ENCODE measurements around the gene UGT2B7.
"Not testable (repeated sequence)": the region's sequence is repeated elsewhere in the genome, so short reads cannot be mapped to it uniquely, and the experiment has no call there.

UGT2B7 gene

DNA sequence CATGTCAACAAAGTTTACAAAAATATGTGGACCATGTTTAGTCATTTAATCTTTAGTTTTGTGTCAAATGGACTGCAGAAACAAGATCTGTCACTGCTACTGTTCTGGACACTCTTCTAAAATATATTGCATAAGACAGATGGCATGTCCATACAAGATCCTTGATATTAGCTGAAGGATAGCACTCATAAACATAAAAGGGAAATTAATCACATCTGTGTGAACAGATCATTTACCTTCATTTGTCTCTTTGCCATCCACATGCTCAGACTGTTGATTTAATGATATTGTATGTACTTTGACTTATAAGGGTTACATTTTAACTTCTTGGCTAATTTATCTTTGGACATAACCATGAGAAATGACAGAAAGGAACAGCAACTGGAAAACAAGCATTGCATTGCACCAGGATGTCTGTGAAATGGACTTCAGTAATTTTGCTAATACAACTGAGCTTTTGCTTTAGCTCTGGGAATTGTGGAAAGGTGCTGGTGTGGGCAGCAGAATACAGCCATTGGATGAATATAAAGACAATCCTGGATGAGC lies at the start of gene UGT2B7:
Gene UGT2B7, plus strand, starts transcription at position 364 of the 546 bp plus-strand sequence. Its CDS starts 47 bp downstream, at position 411.
- no peak for DNase-seq

DNA sequence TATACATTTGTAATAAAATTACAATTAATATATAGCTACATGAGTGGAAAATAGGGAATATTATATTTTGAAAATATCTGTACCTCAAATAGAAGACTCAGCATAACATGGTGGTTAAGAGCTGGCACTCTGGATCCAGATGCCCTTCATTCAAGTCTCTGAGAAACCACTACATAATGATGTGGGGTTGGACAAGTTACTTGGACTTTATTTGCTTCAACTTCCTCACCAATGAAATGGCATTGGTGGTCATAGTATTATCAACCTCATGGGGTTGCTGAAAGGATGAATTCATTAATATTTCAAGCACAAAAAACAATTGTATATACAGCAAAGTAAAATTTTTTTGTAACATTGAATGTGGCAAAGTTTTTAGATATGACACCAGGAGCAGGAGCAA lies 46.4 kb upstream of the UGT2B7 start:
- DNase-seq = no peak

DNA sequence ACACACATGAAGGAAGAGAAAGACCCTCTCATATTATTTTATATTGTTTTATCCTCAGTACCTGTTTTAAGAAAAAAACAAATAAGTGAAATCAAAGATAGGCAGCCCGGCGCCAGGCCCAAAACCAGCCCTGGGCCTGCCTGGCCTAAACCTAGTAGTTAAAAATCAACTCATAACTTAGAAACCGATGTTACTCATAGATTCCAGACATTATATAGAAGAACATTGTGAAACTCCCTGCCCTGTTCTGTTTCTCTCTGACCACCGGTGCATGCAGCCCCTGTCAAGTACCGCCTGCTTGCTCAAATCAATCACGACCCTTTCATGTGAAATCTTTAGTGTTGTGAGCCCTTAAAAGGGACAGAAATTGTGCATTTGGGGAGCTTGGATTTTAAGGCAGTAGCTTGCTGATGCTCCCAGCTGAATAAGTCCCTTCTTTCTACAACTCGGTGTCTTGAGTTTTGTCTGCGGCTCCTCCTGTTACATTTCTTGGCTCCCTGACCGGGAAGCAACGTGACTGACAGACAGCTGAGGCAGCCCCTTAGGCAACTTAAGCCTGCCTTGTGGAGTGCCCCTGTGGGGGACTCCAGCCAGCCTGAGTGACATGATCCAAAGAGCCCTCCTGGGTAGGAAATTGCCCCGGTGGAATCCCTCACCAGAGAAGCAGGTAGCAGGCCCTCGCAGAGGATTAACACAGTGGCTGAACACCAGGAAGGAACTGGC lies 45.3 kb upstream of the UGT2B7 start:
- not testable (repeated sequence) for DNase-seq

DNA sequence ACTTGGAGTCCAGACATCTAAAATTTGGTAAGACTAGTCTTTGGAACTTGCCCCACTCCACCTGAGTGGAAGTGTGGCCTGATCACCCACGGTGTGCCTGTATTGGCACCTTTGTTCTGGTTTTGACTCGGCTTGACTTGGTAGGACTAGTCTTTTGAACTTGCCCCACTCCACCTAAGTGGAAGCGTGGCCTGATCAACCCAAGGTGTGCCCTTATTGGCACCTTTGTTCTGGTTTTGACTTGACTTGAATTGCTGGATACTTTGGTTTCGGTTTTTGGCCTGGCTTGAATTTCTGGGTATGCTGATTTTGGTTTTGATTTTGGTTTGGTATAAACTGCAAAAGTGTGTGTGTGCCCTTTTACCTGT lies 44.7 kb upstream of the UGT2B7 start:
- DNase-seq = no peak

DNA sequence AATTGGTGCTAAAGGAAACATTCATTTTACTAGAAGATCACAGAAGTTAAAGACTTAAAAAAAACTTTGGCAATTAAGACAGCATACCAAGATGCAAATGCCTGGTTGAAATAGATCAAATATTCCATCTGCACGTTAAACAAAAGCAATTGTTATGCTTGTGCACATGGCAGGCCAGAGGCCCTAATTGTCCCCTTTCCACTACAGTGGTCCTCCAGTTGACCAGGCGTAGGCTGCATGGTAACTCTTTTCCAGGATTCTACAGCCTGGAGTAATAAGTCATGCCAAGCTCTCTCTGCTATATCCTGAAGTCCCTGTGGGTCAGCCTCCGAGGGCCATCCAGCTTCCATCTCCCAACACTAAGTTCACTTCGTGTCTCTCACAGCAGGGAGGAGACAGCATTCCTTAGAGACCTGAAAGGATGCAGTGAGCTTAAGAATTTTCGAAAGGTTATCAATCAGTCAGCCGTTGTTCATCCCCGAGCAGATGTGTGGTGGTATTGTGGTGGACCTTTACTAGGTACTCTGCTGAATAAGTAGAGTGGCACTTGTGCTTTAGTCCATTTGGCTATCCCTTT lies 42.9 kb upstream of the UGT2B7 start:
- not testable (repeated sequence) for DNase-seq

DNA sequence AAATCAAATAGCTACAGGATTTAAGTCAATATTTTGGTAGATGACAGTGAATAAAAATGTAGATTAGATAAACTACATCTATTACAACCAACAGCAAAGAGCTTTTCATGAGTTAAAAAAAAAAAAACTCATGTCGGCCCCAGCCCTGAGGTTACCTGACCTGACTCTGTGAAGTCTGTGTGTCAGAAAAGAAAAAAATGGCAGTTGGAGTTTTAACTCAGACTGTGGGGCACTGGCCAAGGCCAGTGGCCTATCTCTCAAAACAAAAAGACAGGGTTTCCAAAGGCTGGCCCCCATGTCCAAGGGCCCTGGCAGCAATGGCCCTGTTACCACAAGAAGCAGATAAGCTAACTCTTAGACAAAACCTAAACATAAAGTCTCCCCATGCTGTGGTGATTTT lies 42.2 kb upstream of the UGT2B7 start:
- DNase-seq = not testable (repeated sequence)

DNA sequence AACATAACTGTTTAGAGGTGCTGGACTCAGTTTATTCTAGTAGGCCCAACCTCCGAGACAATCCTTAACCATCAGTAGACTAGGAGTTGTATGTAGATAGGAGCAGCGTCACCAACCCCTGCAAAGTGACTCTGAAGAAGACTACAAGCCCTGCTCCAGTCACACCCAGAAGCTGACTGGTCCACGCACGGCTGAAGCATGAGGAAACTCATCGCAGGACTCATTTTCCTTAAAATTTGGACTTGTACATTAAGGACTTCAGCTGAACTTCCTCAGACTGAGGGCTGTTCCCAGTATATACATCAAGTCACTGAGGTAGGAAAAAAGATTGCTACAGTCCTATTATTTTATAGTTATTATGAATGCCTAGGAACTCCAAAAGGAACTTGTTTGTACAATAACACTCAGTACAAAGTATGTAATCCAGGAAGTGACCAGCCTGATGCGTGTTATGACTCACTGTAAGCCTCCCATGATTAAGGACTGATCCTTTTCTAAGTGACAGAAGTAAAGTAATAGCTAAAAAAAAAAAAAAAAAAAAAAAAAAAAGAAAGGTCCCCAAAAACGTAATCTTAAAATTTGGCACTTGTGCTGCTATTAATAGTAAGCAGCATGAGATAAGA lies 41.6 kb upstream of the UGT2B7 start:
- DNase-seq = no peak

DNA sequence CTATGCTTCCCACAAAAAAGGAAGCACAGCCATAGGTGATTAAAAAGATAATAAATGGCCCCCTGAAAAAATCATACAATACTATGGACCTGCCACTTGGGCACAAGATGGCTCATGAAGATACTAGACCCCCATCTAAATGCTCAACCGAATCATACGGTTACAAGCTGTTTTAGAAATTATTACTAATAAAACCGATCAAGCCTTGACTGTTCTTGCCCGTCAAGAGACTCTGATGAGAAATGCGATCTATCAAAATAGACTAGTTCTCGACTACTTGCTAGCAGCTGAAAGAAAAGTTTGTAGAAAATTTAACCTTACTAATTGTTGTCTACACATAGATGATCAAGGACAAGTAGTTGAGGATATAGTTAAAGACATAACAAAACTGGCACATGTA lies 40.1 kb upstream of the UGT2B7 start:
- no peak for DNase-seq

DNA sequence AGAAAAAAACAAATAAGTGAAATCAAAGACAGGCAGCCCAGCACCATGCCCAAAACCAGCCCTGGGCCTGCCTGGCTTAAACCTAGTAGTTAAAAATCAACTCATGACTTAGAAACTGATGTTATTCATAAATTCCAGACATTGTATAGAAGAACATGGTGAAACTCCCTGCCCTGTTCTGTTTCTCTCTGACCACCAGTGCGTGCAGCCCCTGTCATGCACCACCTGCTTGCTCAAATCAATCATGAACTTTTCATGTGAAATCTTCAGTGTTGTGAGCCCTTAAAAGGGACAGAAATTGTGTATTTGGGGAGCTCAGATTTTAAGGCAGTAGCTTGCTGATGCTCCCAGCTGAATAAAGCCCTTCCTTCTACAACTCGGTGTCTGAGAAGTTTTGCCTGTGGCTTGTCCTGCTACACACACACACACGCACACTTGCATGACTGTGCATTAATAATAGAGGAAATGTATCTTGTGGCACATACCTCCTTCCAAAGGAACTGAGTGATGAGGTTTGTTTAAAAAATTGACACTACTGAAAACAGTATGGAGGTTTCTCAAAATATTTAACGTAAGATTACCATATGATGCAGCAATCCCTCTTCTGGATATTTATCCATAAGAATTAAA lies 39.2 kb upstream of the UGT2B7 start:
- no peak for DNase-seq

DNA sequence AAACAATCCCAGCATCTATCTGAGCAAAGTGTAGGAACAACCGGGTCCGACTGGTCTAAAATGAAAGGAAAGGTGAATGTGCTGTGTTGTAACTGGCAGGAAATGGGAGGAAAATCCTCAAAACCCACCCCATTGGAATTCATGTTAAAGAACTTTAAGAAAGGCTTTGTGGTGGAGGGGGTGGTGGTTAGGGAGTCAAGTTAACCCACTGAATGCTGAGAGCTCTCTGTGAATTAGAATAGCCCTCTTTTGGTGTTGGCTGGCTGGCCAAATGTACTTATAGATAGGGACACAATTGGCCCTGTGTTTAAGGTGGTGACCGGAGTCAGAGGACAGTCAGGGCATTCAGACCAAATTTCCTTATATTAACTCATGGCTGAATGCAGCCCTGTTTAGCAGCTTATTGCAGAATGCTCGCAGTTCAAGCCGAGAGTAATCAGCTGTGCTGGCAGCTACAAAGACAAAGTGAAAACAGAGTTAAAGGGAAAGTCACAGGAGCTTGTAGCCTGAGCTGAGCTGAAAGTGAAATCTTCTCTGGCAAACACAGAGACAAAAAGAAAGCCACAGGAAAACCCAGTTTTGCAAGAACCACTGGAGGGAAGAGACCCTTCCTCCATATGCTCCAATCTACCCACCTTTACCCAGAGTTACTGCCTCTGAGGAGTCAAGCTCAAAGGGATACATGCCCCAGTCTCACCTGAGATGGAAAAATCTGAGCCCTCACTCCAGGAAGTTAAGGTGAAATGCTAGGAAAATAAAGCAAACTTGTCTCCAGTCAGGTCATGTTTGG lies 38.5 kb upstream of the UGT2B7 start:
- no peak for DNase-seq

DNA sequence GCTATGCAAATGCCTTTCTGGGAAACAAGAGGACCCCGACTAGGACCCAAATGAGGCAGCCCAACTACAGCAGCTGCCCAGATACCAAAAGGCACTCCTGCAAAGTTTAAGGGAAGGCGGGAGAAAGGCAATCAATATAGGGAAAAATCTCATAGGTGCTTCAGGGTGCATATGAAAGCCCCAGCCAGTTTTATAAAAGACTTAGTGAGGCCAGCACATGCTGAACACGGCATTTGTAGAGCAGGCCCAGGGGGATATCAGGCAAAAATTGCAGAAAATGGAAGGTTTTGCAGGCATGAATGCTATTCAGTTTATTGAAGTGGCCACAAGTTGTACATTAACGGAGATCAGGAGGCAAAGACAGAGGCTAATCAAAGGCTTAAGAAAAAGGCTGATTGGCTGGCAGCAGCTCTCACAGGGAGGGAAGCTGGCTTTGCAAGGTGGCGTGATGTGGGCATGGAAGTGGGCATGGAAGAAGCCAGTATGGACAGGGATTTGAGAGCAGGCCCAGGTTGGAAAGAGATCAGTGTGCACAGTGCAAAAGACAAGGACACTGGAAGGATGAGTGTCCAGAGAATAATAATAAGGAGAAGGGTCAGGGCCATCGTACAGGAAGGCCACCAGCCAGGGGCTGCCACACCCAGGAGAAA lies 37.7 kb upstream of the UGT2B7 start:
- DNase-seq = no peak

DNA sequence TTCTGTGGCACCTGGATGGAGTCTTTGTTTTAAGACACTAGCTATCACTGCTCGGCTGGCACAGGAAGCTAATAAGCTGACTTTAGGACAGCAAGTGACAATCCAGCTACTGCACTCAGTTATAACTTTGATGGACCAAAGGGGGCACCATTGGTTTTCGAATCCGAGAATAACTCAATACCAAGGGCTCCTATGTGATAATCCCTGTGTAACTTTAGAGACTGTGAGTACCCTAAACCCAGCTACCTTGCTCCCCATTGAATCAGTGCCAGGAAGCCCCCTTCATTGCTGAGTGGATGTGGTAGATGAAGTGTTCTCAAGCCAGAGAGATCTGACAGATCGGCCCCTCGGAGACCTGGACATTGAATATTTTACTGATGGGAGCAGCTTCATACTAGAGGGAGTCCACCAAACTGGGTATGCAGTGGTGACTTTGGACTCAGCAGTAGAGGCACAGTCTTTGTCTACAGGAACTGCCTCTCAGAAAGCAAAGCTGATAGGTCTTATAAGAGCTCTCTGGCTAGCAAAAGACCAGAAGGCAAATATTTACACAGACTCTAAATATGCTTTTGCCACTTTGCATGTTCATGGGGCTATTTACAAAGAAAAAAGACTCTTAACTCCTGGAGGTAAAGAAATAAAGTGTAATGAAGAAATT lies 35.5 kb upstream of the UGT2B7 start:
- no peak for DNase-seq

DNA sequence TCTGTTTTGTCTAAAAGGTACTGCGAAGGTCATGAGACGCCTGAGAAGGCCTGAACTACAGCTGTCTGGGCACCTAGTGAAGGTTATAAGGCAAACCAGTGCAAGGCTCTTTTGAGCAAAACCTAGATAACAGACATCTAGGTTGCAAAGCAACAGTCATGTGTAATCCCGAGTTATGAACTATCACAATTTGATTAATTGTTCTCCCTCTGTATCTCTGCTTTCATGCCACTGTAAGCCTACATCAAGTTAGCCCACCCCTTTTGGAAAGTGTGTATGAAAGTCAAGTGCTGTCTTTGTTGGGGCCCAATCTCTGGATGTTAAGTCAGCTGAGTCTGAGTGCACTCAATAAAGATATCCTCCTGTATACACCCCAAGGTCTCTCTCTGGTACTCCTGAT lies 31.9 kb upstream of the UGT2B7 start:
- no peak for DNase-seq

DNA sequence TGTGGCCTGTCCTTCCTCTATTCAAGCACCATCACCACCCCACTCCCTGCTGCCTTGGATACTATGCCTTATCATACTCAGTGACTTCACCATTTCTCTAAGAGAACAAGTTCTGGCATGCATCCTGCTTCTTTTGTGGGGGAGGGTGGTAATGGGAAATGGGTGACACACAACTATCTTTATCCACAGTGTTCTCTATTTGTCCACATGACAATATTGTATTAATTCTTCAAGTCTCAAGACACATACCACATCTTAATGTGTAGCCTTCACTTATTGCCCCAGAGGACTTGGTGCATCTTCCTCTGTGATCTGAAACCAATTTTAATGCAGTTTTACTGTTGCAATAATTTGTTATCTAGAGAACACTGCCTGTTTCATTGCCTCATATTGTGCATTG lies 29.3 kb upstream of the UGT2B7 start:
- DNase-seq = no peak

DNA sequence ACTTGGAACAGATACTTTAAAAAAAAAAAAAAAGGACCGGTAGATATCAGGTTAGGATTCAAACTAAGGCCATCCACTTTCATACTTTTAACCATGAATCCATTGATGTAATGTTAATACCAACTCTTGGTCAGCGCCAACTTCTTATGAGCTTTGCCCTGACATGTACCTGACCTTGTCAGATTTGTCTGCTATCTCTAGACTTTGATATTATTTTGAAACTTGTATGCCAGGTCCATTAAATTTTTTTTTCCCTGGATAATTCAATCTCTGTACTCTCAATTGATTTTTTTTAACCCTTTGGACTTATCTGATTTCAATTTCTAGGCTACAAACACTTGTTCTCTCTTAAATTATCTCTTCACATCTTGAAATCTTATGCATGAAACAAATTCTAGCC lies 27.2 kb upstream of the UGT2B7 start:
- DNase-seq = no peak

DNA sequence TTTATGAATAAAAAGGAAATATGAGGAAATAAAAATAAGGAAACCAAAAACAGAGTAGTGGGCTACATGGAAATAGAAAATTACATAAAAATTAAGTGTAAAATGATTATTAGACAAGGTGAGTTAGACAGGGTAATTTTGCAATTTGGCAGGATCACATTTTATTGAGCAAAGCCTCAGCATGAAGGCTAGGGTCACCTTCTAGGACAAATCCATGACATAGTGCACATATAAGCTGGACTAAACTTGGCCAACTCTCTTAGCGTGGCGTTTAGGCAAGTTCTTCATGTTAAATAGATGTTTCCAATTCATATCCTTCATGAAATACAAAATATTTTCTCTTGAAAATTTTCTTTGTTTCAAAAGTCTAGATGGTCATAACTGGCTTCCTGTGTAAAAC lies 25.7 kb upstream of the UGT2B7 start:
- no peak for DNase-seq

DNA sequence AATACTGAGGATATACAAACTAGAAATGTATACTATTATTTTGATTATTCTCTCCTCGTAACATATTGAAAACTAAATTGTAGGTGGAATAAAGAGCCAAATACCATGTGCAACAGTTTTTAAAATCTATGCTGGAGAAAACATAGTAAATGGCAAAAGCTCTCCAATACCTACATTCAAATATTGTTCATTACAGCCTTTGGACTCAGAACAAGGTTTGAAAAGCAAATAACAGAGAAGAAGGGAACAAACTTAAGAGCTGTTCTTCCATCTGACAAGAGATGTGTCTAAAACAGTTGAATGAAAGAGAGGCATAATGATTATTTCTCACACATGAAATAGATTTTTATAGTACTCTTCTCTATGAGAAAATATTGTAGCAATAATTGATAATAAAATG lies 25.0 kb upstream of the UGT2B7 start:
- DNase-seq = no peak

DNA sequence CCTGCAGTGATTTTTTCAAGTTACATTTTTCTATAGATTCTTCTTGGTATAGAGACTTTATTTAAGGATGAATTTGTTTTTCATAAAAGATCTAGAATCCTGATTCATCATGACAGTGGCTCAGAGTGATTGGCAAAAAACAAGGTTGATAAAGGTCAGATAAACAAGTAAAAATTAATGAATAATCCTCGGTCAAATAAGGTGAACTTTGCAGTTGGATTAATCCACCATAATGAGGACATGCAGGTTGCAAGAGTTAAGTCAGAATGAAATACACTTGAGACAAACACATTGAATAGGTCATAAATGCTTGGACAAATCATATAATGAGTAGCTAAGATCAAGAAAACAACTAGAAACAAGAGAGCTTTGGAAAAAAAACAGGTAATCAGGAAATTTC lies 22.9 kb upstream of the UGT2B7 start:
- DNase-seq = no peak

DNA sequence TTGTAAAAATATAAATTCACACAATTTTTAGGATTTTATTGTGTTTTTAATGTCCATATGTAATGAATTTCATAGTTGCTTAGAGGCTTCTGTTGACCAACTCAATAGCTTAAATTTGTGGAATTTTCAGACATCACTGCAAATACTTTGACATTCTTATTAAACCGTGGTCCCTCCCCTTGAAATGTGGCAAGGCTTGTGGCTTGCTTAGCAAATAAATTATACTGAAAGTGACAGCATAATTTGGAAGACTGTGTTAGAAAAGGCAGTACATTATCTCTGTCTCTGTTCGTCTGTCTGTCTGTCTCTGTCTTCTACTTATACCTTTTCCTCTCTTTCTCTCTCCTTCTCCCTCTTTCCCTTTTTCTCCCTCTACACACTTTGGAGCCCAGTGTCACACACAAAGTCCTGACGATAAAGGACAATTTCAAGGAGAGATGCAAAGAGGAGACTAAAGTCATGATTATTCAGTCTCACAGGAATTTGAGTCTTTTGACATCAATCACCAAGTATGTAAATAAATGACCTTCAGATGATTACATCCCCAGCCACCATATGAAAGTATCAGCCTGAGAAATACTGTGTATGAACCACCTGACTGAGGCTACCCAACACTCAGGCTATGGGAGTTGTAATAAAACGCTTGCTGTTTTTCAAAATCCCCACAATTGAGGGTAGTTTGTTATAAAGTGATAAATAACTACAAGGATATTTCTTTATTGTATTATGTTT lies 21.0 kb upstream of the UGT2B7 start:
- DNase-seq = no peak

DNA sequence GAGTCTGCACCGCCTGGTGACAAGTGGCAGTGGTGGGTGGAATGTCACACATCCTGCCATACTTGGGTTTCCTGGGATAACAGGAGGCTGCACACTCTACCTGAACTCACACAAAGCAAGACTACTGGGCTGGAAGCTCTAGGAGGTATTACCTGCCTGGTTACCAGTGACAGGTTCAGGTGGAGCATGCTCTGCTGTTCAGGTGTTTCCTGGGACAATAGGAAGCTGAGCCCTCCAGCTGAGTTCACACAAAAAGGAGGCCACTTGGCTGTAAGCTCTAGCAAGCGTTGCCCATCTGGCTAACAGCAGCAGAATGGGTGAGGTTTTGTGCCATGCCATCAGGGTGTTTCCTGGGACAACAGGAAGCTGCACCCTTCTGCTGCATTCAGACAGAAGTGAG lies 17.4 kb upstream of the UGT2B7 start:
- no peak for DNase-seq

DNA sequence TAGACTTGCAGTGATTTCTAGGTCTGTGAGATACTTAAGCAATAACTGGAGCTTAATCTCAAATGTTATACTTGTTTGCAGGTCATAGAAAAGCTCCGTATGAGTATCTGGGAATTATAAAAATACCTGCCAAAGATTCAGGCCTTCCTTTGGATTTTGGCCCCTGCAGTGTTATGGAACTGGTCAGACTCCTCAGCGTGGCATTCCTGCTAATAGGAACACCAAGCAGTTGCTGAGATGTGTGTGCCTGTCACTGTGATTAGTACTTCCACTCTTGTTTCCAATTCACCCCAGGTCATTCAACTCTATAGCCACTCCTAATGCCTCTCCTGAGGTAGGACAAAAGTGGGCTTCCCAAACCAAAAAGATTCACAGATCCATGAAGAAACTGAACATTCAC lies 7.8 kb upstream of the UGT2B7 start:
- DNase-seq = no peak
